Hepatocyte (in vitro differentiated cells): ENCODE results near the gene JCHAIN. TPM values are rescaled to one million over a fixed set of nuclear protein-coding genes. Genes with fewer than 3 reads are reported as not detected.

Experiments used
- DNase-seq: peaks from one replicate; pipeline ENCODE4 v3.0.0-alpha.2; 2016; ENCODE audit warnings: low spot score
- H2AFZ ChIP-seq: fragments of 200-600 bp; sonication (generic); 2 replicates; pipeline ENCODE4 v1.6.0; 2016; ENCODE audit warnings: antibody characterized with exemption, mild to moderate bottlenecking
- H3K27ac ChIP-seq: fragments of 200-600 bp; sonication (generic); 2 replicates; pipeline ENCODE4 v1.5.1; 2016; ENCODE audit warnings: mild to moderate bottlenecking
- H3K27me3 ChIP-seq: fragments of 200-600 bp; sonication (generic); 2 replicates; pipeline ENCODE4 v1.6.1; 2016
- H3K36me3 ChIP-seq: fragments of 200-600 bp; sonication (generic); replicated peaks from 2 replicates; pipeline ENCODE4 v1.5.1; 2016; ENCODE audit warnings: low read depth; ENCODE audit not compliant: insufficient read depth
- H3K4me1 ChIP-seq: fragments of 200-600 bp; sonication (generic); 2 replicates; pipeline ENCODE4 v1.5.1; 2016; ENCODE audit warnings: mild to moderate bottlenecking, moderate library complexity; ENCODE audit not compliant: insufficient read depth
- H3K4me2 ChIP-seq: fragments of 200-600 bp; sonication (generic); 2 replicates; pipeline ENCODE4 v1.6.0; 2016
- H3K4me3 ChIP-seq: fragments of 200-600 bp; sonication (generic); 2 replicates; pipeline ENCODE4 v1.5.1; 2016; ENCODE audit warnings: mild to moderate bottlenecking
- H3K79me2 ChIP-seq: fragments of 200-600 bp; sonication (generic); 2 replicates; pipeline ENCODE4 v1.6.0; 2017; ENCODE audit warnings: mild to moderate bottlenecking
- H3K9me2 ChIP-seq: fragments of 200-600 bp; sonication (generic); replicated peaks from 2 replicates; pipeline ENCODE4 v1.6.0; 2017; ENCODE audit warnings: mild to moderate bottlenecking; ENCODE audit not compliant: insufficient read depth
- H3K9me3 ChIP-seq: fragments of 200-600 bp; sonication (generic); 2 replicates; pipeline ENCODE4 v1.5.1; 2016; ENCODE audit warnings: low read depth, mild to moderate bottlenecking
- H4K20me1 ChIP-seq: fragments of 200-600 bp; sonication (generic); 2 replicates; pipeline ENCODE4 v1.6.0; 2016; ENCODE audit warnings: mild to moderate bottlenecking; ENCODE audit not compliant: insufficient read depth, poor library complexity, severe bottlenecking
- CTCF ChIP-seq: fragments of 200-600 bp; sonication (generic); IDR thresholded peaks from 2 replicates; pipeline ENCODE4 v1.5.1; 2016; ENCODE audit warnings: antibody characterized with exemption, mild to moderate bottlenecking; ENCODE audit not compliant: poor library complexity
- EZH2 ChIP-seq: fragments of 200-600 bp; sonication (generic); IDR thresholded peaks from 2 replicates; pipeline ENCODE4 v1.6.1; 2016; ENCODE audit warnings: antibody characterized with exemption, mild to moderate bottlenecking, borderline replicate concordance
- EZH2phosphoT487 ChIP-seq: fragments of 200-600 bp; sonication (generic); IDR thresholded peaks from one replicate; pipeline ENCODE4 v1.6.1; 2018; ENCODE audit warnings: antibody characterized with exemption, mild to moderate bottlenecking, low read depth, moderate library complexity; ENCODE audit not compliant: unreplicated experiment, severe bottlenecking
- WGBS: methylation state at CpG from one replicate; pipeline ENCODE4 v1.1.6; 2016; ENCODE audit warnings: low lambda C conversion rate; ENCODE audit errors: missing lambda C conversion rate; 5-methylcytosine and 5-hydroxymethylcytosine counted together
- polyA plus RNA-seq: library from polyadenylated mRNA; unstranded; fragments of >200 nt; fragmentation: Nextera tagmentation; extraction: Ambion mirVana; gene quantifications from 2 replicates; pipeline ENCODE4 v1.2.1, GENCODE V29; 2016
- total RNA-seq: library from RNA; depleted of rRNA; stranded (reverse); fragments of >200 nt; gene quantifications from 2 replicates; pipeline ENCODE4 v1.2.3, GENCODE V29; 2014

The JCHAIN gene
- total and polyA plus RNA-seq, 2 experiments from 2014 or later = not detected

- Histone ChIP-seq H3K36me3 (no peaks in the 10 kb centered on the region), H3K4me3 (no peak overlapping the region), H3K27me3 (no peaks in the 10 kb centered on the region), H3K4me1 (peaks cover 13% of the 10 kb centered on the region), H3K9me2 (no peaks in the 10 kb centered on the region), H4K20me1 (no peaks in the 10 kb centered on the region), H3K4me2 (peak overlapping the region; percentile 67), H3K27ac (peak overlapping the region; percentile 21), H2AFZ (peak overlapping the region; percentile 9), H3K79me2 (no peaks in the 10 kb centered on the region), H3K9me3 (no peaks in the 10 kb centered on the region)
- TF ChIP-seq EZH2 = no peak
- TF ChIP-seq EZH2phosphoT487 = no peak
- TF ChIP-seq CTCF = no peak
- peak; percentile 32 for DNase-seq
- WGBS = 21% methylated on average over 9 of the region's 9 CpGs
Observed at GRCh38 chr4:70613306-70614183, 52.8 kb downstream of the JCHAIN start.

DNA sequence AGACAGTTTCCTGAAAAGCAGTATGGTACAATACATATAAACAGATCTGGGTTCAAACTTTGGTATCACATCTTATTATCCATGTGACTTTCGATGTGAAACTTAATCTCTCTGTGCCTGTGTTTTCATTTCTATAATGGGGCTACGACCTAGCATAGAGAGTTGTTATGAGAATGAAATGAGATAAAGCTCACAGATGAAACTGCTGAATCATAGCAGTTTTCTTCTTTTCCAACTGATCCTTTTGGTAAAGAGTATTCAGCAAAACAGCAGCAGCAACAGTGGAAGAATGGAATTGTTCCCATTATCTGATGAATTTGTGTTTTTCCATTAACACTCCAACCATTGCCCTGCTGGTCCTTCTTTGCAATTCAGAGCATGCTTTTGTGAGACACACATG lies 58.0 kb downstream of the JCHAIN start:
- 85% methylated on average over 2 of the region's 2 CpGs for WGBS
- Histone ChIP-seq H3K79me2 (no peaks in the 10 kb centered on the region), H3K4me3 (no peak overlapping the region), H3K36me3 (no peaks in the 10 kb centered on the region), H3K9me2 (no peaks in the 10 kb centered on the region), H3K27me3 (no peaks in the 10 kb centered on the region), H4K20me1 (no peaks in the 10 kb centered on the region), H3K27ac (no peak overlapping the region), H3K4me1 (peaks cover 8% of the 10 kb centered on the region), H3K4me2 (no peak overlapping the region), H2AFZ (no peak overlapping the region), H3K9me3 (no peaks in the 10 kb centered on the region)
- DNase-seq = no peak
- TF ChIP-seq CTCF (no peak), EZH2phosphoT487 (no peak), EZH2 (no peak)

- WGBS = 100% methylated on average over 3 of the region's 3 CpGs
- Histone ChIP-seq H3K79me2 (no peaks in the 10 kb centered on the region), H3K4me1 (no peaks in the 10 kb centered on the region), H4K20me1 (no peaks in the 10 kb centered on the region), H3K27ac (no peak overlapping the region), H3K36me3 (no peaks in the 10 kb centered on the region), H3K9me3 (no peaks in the 10 kb centered on the region), H3K27me3 (no peaks in the 10 kb centered on the region), H3K4me2 (no peak overlapping the region), H3K4me3 (no peak overlapping the region), H2AFZ (no peak overlapping the region), H3K9me2 (no peaks in the 10 kb centered on the region)
- TF ChIP-seq CTCF (no peak), EZH2phosphoT487 (no peak), EZH2 (no peak)
- DNase-seq = no peak
Observed at GRCh38 chr4:70607334-70607853, 58.9 kb downstream of the JCHAIN start.
